Endothelial cell (in vitro differentiated cells): ENCODE measurements around the gene FYCO1. TPM values are rescaled to one million over a fixed set of nuclear protein-coding genes. Genes with fewer than 3 reads are reported as not detected.

Source experiments
- DNase-seq: peaks from one replicate; pipeline ENCODE4 v3.0.0; 2021; ENCODE audit warnings: low spot score
- H3K27ac Mint-ChIP-seq: one replicate; pipeline ENCODE4 v1.8.0; 2021; ENCODE audit warnings: mixed read lengths, inconsistent platforms; ENCODE audit not compliant: unreplicated experiment
- H3K27me3 Mint-ChIP-seq: one replicate; pipeline ENCODE4 v1.8.0; 2021; ENCODE audit warnings: mild to moderate bottlenecking, moderate library complexity, mixed read lengths, inconsistent platforms; ENCODE audit not compliant: unreplicated experiment
- H3K36me3 Mint-ChIP-seq: one replicate; pipeline ENCODE4 v1.8.0; 2021; ENCODE audit warnings: mild to moderate bottlenecking, low read depth, mixed read lengths, inconsistent platforms; ENCODE audit not compliant: unreplicated experiment
- H3K4me1 Mint-ChIP-seq: one replicate; pipeline ENCODE4 v1.8.0; 2021; ENCODE audit warnings: mild to moderate bottlenecking, mixed read lengths, inconsistent platforms; ENCODE audit not compliant: unreplicated experiment
- H3K4me3 Mint-ChIP-seq: one replicate; pipeline ENCODE4 v1.8.0; 2021; ENCODE audit warnings: mild to moderate bottlenecking, mixed read lengths, inconsistent platforms; ENCODE audit not compliant: unreplicated experiment
- H3K9me3 Mint-ChIP-seq: one replicate; pipeline ENCODE4 v1.8.0; 2021; ENCODE audit warnings: mixed read lengths, inconsistent platforms; ENCODE audit not compliant: unreplicated experiment
- total RNA-seq: library from RNA; stranded (reverse); fragmentation: NEBNext Ultra II Directional; extraction: Animal tissue kit (Norgen Biotek cat#: 25700); gene quantifications from one replicate; pipeline ENCODE4 v1.2.1, GENCODE V29; 2021; ENCODE audit not compliant: unreplicated experiment
- TF ChIP-seq, protein P1 (sequence below): fragments of 200-600 bp; sonication (generic); IDR thresholded peaks from one replicate; pipeline ENCODE4 v1.5.0; 2021; ENCODE audit warnings: antibody characterized with exemption; ENCODE audit not compliant: unreplicated experiment

FYCO1 gene
- total RNA-seq, 1 donor from 2014 or later: 13.8 TPM

DNA sequence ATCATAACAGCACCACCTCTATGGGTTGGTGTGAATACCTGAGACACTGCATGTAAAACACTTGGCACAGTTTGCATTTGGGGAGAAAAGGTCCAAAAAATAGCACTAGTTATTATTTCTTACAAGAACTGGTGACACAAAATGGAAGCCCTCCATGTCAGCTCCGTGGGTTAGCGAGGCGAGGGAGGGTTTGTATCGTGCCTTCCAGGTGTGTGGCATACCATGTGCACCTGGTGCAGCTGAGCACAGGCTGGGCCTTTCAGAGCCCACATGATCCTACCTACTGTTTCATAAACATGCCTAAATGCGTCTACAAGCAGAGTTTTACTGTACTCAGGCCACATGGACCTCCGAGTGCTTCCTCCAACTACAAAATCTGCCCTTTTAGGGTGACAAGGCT lies 46.7 kb downstream of the FYCO1 start:
- H3K36me3 Mint-ChIP-seq: peaks cover 21% of the 10 kb centered on the region
- H3K4me1 Mint-ChIP-seq: peaks cover 12% of the 10 kb centered on the region
- DNase-seq: no peak
- no peak overlapping the region for H3K4me3 Mint-ChIP-seq
- TF ChIP-seq, protein P1, sequence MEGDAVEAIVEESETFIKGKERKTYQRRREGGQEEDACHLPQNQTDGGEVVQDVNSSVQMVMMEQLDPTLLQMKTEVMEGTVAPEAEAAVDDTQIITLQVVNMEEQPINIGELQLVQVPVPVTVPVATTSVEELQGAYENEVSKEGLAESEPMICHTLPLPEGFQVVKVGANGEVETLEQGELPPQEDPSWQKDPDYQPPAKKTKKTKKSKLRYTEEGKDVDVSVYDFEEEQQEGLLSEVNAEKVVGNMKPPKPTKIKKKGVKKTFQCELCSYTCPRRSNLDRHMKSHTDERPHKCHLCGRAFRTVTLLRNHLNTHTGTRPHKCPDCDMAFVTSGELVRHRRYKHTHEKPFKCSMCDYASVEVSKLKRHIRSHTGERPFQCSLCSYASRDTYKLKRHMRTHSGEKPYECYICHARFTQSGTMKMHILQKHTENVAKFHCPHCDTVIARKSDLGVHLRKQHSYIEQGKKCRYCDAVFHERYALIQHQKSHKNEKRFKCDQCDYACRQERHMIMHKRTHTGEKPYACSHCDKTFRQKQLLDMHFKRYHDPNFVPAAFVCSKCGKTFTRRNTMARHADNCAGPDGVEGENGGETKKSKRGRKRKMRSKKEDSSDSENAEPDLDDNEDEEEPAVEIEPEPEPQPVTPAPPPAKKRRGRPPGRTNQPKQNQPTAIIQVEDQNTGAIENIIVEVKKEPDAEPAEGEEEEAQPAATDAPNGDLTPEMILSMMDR: no peak
- H3K27ac Mint-ChIP-seq: no peak overlapping the region
- H3K9me3 Mint-ChIP-seq: no peaks in the 10 kb centered on the region
- H3K27me3 Mint-ChIP-seq: peaks cover 1% of the 10 kb centered on the region

DNA sequence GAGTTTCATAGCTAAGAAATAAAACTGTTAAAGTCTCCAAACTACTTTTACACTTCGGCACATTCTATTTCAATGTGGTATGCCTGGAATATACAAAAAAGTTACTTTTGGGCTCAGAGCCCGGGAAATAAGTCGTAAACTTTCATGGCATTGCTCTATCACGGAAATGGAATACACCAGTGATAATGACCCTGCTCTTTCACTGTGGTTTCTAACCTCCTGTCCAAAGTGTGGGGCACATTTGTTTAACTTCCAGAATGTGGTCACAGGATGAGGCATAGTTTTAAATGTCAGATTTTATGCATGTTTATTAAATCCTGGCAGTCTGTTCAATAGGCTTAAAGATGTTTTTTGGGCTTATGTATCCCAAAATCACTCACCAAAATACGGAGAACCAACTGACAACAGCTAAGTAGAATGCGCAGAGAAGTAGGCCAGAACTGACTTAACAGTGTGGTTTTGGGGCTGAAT lies 47.3 kb downstream of the FYCO1 start:
- H3K4me1 Mint-ChIP-seq: peaks cover 12% of the 10 kb centered on the region
- H3K4me3 Mint-ChIP-seq: no peak overlapping the region
- no peak for DNase-seq
- no peaks in the 10 kb centered on the region for H3K9me3 Mint-ChIP-seq
- peaks cover 18% of the 10 kb centered on the region for H3K36me3 Mint-ChIP-seq
- no peak overlapping the region for H3K27ac Mint-ChIP-seq
- TF ChIP-seq, protein P1: no peak
- H3K27me3 Mint-ChIP-seq: peaks cover 1% of the 10 kb centered on the region

DNA sequence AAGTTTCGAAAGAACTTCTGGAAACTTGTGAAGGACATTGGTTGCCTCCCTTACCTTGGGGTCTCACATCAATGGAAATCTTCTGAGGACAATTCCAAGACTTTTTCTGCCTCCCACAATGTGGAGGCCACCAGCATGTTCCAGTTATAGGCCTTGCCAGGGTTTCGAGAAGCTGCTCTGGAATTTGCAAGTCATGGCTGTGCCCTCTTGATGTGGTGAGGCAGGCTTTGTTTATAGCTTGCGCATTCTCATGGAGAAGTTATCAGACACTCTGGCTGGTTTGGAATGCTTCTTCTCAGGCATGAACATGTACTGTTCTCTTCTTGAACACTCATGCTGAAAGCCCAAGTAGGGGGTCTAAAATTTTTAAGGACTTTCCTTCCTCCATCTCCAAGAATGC lies 48.3 kb downstream of the FYCO1 start:
- Mint-ChIP-seq H3K27ac (no peak overlapping the region), H3K4me3 (no peak overlapping the region), H3K36me3 (peaks cover 12% of the 10 kb centered on the region), H3K27me3 (no peaks in the 10 kb centered on the region), H3K4me1 (peaks cover 2% of the 10 kb centered on the region), H3K9me3 (no peaks in the 10 kb centered on the region)
- no peak for DNase-seq
- TF ChIP-seq, protein P1: no peak

DNA sequence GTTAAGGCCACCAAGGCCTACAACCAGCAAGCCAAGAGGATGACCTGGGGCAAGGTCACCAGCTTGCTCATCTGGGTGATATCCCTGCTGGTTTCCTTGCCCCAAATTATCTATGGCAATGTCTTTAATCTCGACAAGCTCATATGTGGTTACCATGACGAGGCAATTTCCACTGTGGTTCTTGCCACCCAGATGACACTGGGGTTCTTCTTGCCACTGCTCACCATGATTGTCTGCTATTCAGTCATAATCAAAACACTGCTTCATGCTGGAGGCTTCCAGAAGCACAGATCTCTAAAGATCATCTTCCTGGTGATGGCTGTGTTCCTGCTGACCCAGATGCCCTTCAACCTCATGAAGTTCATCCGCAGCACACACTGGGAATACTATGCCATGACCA lies 48.7 kb downstream of the FYCO1 start:
- DNase-seq: no peak
- Mint-ChIP-seq H3K4me1 (no peaks in the 10 kb centered on the region), H3K27me3 (no peaks in the 10 kb centered on the region), H3K27ac (no peak overlapping the region), H3K9me3 (no peaks in the 10 kb centered on the region), H3K4me3 (no peak overlapping the region), H3K36me3 (peaks cover 12% of the 10 kb centered on the region)
- TF ChIP-seq, protein P1: no peak

DNA sequence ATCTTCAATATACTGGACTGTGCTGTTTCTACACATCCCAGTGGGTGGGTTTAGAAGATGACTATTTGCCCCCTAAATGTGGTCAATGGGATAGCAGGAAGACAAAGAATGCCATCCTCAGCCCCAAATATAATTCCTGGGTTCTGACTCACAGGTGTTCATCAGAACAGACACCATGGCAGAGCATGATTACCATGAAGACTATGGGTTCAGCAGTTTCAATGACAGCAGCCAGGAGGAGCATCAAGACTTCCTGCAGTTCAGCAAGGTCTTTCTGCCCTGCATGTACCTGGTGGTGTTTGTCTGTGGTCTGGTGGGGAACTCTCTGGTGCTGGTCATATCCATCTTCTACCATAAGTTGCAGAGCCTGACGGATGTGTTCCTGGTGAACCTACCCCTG lies 49.3 kb downstream of the FYCO1 start:
- DNase-seq: no peak
- Mint-ChIP-seq H3K9me3 (no peaks in the 10 kb centered on the region), H3K4me3 (no peak overlapping the region), H3K27ac (no peak overlapping the region), H3K4me1 (no peaks in the 10 kb centered on the region), H3K27me3 (no peaks in the 10 kb centered on the region), H3K36me3 (peaks cover 12% of the 10 kb centered on the region)
- TF ChIP-seq, protein P1: no peak
